ENCODE results near the gene ZCCHC2. TPM values are rescaled to one million over a fixed set of nuclear protein-coding genes. Genes with fewer than 3 reads are reported as not detected.

Gene ZCCHC2
- total RNA-seq, 3 donors from 2014 or later: 24.3 to 36.3 (median 26.2) TPM

- intact Hi-C loops (cut with DNase I; ENCODE audit: low total_unique reads): no loop called here
- H3K27ac ChIP-seq: no peak overlapping the region
- no peaks in the 10 kb centered on the region for H3K4me1 ChIP-seq
- TF ChIP-seq CTCF (IDR thresholded peaks at IDR 0.05): no peak
- no peak for TF ChIP-seq POLR2AphosphoS5 (IDR thresholded peaks at IDR 0.05)
- no peak for TF ChIP-seq POLR2A (IDR thresholded peaks at IDR 0.05)
- no peaks in the 10 kb centered on the region for H3K36me3 ChIP-seq
- no peaks in the 10 kb centered on the region for H3K27me3 ChIP-seq
- no peak for DNase-seq (ENCODE audit: low spot score in 2 of 2)
- no peak overlapping the region for H3K4me3 ChIP-seq
- H3K9me3 ChIP-seq: peaks cover 12 to 26% of the 10 kb centered on the region in 2 donors
Measured at GRCh38 chr18:62516242-62516641, 6.6 kb upstream of the ZCCHC2 start.

- Histone ChIP-seq H3K36me3 (no peaks in the 10 kb centered on the region), H3K27me3 (no peaks in the 10 kb centered on the region), H3K9me3 (peaks cover 3 to 15% of the 10 kb centered on the region in 2 donors), H3K4me1 (peaks cover 0 to 4% of the 10 kb centered on the region in 2 donors), H3K4me3 (no peak overlapping the region), H3K27ac (no peak overlapping the region)
- no peak for DNase-seq (ENCODE audit: low spot score in 2 of 2)
- intact Hi-C loops (cut with DNase I; ENCODE audit: low total_unique reads): no loop called here
- TF ChIP-seq CTCF (IDR thresholded peaks at IDR 0.05) (no peak), POLR2AphosphoS5 (IDR thresholded peaks at IDR 0.05) (no peak), POLR2A (IDR thresholded peaks at IDR 0.05) (no peak)
Measured at GRCh38 chr18:62518460-62519375, 4.1 kb upstream of the ZCCHC2 start.

- H3K27ac ChIP-seq: no peak overlapping the region
- no peak for TF ChIP-seq CTCF (IDR thresholded peaks at IDR 0.05)
- TF ChIP-seq POLR2AphosphoS5 (IDR thresholded peaks at IDR 0.05): no peak
- TF ChIP-seq POLR2A (IDR thresholded peaks at IDR 0.05): no peak
- intact Hi-C loops (cut with DNase I; ENCODE audit: low total_unique reads): no loop called here
Measured at GRCh38 chr18:62519684-62520083, 3.1 kb upstream of the ZCCHC2 start.

GRCh38 chr18:62521082-62521481 is 1.7 kb upstream of the ZCCHC2 start:
- intact Hi-C loops (cut with DNase I; ENCODE audit: low total_unique reads): no loop called here
- Histone ChIP-seq H3K4me1 (peaks cover 0 to 7% of the 10 kb centered on the region in 2 donors), H3K27ac (no peak overlapping the region), H3K36me3 (no peaks in the 10 kb centered on the region), H3K4me3 (peak overlapping the region; percentile 79 to 91 (median 87)), H3K9me3 (no peaks in the 10 kb centered on the region), H3K27me3 (no peaks in the 10 kb centered on the region)
- no peak for TF ChIP-seq POLR2AphosphoS5 (IDR thresholded peaks at IDR 0.05)
- no peak for TF ChIP-seq CTCF (IDR thresholded peaks at IDR 0.05)
- TF ChIP-seq POLR2A (IDR thresholded peaks at IDR 0.05): no peak
- no peak for DNase-seq (ENCODE audit: low spot score in 2 of 2)

More at GRCh38 chr18:62519684-62520083, 3.1 kb upstream of the ZCCHC2 start:
- H3K4me1 ChIP-seq: peaks cover 0 to 4% of the 10 kb centered on the region in 2 donors
- peaks cover 3 to 6% of the 10 kb centered on the region in 2 donors for H3K9me3 ChIP-seq
- H3K4me3 ChIP-seq: no peak overlapping the region
- H3K27me3 ChIP-seq: no peaks in the 10 kb centered on the region
- no peak for DNase-seq (ENCODE audit: low spot score in 2 of 2)
- no peaks in the 10 kb centered on the region for H3K36me3 ChIP-seq

- peak overlapping the region; percentile 79 to 91 (median 87) for H3K4me3 ChIP-seq
- intact Hi-C loops (cut with DNase I; ENCODE audit: low total_unique reads): no loop called here
- no peaks in the 10 kb centered on the region for H3K27me3 ChIP-seq
- H3K36me3 ChIP-seq: no peaks in the 10 kb centered on the region
- H3K9me3 ChIP-seq: no peaks in the 10 kb centered on the region
- TF ChIP-seq POLR2AphosphoS5 (IDR thresholded peaks at IDR 0.05) (no peak), CTCF (IDR thresholded peaks at IDR 0.05) (no peak), POLR2A (IDR thresholded peaks at IDR 0.05) (no peak)
- no peak overlapping the region for H3K27ac ChIP-seq
- no peak for DNase-seq (ENCODE audit: low spot score in 2 of 2)
- peaks cover 0 to 7% of the 10 kb centered on the region in 2 donors for H3K4me1 ChIP-seq
Measured at GRCh38 chr18:62521593-62521992, 1.2 kb upstream of the ZCCHC2 start.

Measured in breast epithelium (tissue), 4 donors.